Smooth muscle cell (in vitro differentiated cells): Measurements from ENCODE around the gene ADCK1. TPM values are rescaled to one million over a fixed set of nuclear protein-coding genes. Genes with fewer than 3 reads are reported as not detected.

Source experiments
- DNase-seq: peaks from one replicate; lab custom pipeline; 2025; ENCODE audit not compliant: unreplicated experiment; lab: John Stamatoyannopoulos, UW
- H2AFZ ChIP-seq: fragments of 200-600 bp; sonication (generic); 2 replicates; pipeline ENCODE4 v1.6.0; 2016; ENCODE audit warnings: antibody characterized with exemption, low read depth, mild to moderate bottlenecking
- H3F3A ChIP-seq: fragments of 200-600 bp; sonication (generic); 2 replicates; pipeline ENCODE4 v1.6.0; 2017; ENCODE audit warnings: antibody characterized with exemption, low read depth
- H3K27ac ChIP-seq: fragments of 200-600 bp; sonication (generic); 2 replicates; pipeline ENCODE4 v1.5.1; 2016; ENCODE audit warnings: low read depth, mild to moderate bottlenecking
- H3K27me3 ChIP-seq: fragments of 200-600 bp; sonication (generic); 2 replicates; pipeline ENCODE4 v1.6.1; 2016; ENCODE audit warnings: low read depth, mild to moderate bottlenecking
- H3K36me3 ChIP-seq: fragments of 200-600 bp; sonication (generic); 2 replicates; pipeline ENCODE4 v1.5.1; 2016; ENCODE audit warnings: low read depth
- H3K4me1 ChIP-seq: fragments of 200-600 bp; sonication (generic); 2 replicates; pipeline ENCODE4 v1.5.1; 2016; ENCODE audit warnings: low read depth
- H3K4me2 ChIP-seq: fragments of 200-600 bp; sonication (generic); 2 replicates; pipeline ENCODE4 v1.6.0; 2016; ENCODE audit warnings: mild to moderate bottlenecking
- H3K4me3 ChIP-seq: fragments of 200-600 bp; sonication (generic); 2 replicates; pipeline ENCODE4 v1.5.1; 2016; ENCODE audit warnings: mild to moderate bottlenecking
- H3K79me2 ChIP-seq: fragments of 200-600 bp; sonication (generic); 2 replicates; pipeline ENCODE4 v1.6.0; 2016; ENCODE audit warnings: low read depth, mild to moderate bottlenecking
- H3K9ac ChIP-seq: fragments of 200-600 bp; sonication (generic); 2 replicates; pipeline ENCODE4 v1.6.0; 2016; ENCODE audit warnings: low read depth
- H3K9me3 ChIP-seq: fragments of 200-600 bp; sonication (generic); replicated peaks from 2 replicates; pipeline ENCODE4 v1.5.1; 2016; ENCODE audit warnings: low read depth
- H4K20me1 ChIP-seq: fragments of 200-600 bp; sonication (generic); 2 replicates; pipeline ENCODE4 v1.6.0; 2016; ENCODE audit warnings: low read depth
- WGBS: methylation state at CpG from one replicate; pipeline ENCODE4 v1.1.7; 2016; ENCODE audit warnings: low lambda C conversion rate; 5-methylcytosine and 5-hydroxymethylcytosine counted together
- polyA plus RNA-seq: library from polyadenylated mRNA; unstranded; fragments of >200 nt; fragmentation: Nextera tagmentation; extraction: Ambion mirVana; gene quantifications from 2 replicates; pipeline ENCODE4 v1.2.1, GENCODE V29; 2016
- total RNA-seq: library from RNA; depleted of rRNA; stranded (reverse); fragments of >200 nt; gene quantifications from 2 replicates; pipeline ENCODE4 v1.2.3, GENCODE V29; 2014
- TF ChIP-seq, protein P1 (sequence below): fragments of 200-600 bp; sonication (generic); IDR thresholded peaks from 2 replicates; pipeline ENCODE4 v1.5.1; 2017; ENCODE audit warnings: borderline replicate concordance, mild to moderate bottlenecking, antibody characterized with exemption; ENCODE audit not compliant: insufficient read depth, poor library complexity, severe bottlenecking

Gene ADCK1
- total and polyA plus RNA-seq, 2 experiments from 2014 or later: 4.2 to 5.1 TPM

DNA sequence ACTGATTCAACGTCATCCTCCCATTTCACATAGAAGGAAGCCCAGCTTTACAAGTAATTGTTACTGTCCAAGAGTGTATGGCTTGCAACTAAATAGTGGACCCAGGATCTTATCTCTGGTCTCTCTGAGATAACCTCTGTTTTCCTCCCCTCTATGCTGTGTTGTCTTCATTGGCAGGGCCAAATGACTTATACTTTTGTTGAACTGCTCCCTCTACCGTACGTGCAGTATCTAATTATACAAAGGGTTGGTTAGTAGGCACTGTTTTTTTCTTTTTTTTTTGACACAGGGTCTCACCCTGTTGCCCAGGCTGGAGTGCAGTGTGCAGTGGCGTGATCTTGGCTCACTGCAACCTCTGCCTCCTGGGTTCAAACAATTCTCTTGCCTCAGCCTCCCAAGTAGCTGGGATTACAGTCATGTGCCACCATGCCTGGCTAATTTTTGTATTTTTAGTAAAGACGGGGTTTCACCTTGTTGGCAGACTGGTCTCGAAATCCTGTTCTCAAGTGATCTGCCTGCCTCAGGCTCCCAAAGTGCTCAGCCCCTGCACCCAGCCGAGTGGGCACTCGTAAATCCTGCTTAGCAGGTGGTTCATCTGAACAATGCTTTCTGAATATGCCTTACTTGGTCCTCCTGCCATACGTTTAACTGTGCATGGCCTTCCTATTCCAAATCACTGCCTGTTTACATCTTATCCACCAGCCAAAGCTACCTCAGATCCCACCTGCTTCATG lies 162.1 kb downstream of the ADCK1 start:
- Histone ChIP-seq H2AFZ (no peak overlapping the region), H3K79me2 (no peaks in the 10 kb centered on the region), H3K9me3 (no peaks in the 10 kb centered on the region), H3K4me1 (no peaks in the 10 kb centered on the region), H3F3A (no peaks in the 10 kb centered on the region), H4K20me1 (no peaks in the 10 kb centered on the region), H3K9ac (no peak overlapping the region), H3K4me2 (no peak overlapping the region), H3K27me3 (peaks cover 26% of the 10 kb centered on the region), H3K4me3 (no peak overlapping the region), H3K36me3 (no peaks in the 10 kb centered on the region), H3K27ac (no peak overlapping the region)
- TF ChIP-seq, protein P1, sequence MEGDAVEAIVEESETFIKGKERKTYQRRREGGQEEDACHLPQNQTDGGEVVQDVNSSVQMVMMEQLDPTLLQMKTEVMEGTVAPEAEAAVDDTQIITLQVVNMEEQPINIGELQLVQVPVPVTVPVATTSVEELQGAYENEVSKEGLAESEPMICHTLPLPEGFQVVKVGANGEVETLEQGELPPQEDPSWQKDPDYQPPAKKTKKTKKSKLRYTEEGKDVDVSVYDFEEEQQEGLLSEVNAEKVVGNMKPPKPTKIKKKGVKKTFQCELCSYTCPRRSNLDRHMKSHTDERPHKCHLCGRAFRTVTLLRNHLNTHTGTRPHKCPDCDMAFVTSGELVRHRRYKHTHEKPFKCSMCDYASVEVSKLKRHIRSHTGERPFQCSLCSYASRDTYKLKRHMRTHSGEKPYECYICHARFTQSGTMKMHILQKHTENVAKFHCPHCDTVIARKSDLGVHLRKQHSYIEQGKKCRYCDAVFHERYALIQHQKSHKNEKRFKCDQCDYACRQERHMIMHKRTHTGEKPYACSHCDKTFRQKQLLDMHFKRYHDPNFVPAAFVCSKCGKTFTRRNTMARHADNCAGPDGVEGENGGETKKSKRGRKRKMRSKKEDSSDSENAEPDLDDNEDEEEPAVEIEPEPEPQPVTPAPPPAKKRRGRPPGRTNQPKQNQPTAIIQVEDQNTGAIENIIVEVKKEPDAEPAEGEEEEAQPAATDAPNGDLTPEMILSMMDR: no peak
- WGBS: 77% methylated on average over 9 of the region's 9 CpGs
- no peak for DNase-seq

DNA sequence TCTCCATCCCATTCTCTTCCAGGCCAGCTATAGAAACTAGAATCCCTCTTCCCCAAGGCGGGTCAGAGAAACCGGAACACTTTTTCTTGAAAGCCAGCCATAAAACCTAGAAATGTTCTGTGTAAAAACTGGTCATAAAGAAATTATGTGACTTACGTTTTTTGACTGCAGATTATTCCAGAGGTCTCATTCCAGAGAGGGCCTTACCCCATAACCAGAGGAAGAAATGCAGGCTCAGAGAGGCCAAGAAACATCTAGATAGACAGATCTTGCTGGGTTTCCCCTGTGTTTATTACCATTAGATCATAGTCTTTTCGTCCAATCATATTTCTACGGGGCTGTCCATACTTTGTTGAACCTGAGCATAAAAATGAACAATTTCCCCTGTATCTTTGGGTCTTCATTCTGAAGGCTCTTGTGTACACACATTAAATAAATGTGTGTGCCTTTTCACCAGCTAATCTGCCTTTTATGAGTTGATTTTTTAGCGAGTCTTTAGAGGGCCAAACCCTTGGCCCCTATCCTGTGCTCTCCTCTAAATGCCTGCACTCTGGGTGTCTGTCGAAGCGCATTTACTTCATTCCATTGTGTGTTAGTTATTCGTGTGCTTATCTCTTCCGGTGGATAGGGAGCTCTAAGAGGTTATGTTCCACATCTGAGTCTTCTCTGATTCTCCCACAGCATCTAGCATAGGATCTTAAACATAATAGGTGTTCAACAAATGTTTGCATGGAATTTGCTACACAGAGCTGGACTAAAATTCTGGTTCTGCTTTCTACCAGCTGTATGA lies 163.0 kb downstream of the ADCK1 start:
- H2AFZ ChIP-seq: no peak overlapping the region
- H3K4me3 ChIP-seq: no peak overlapping the region
- no peak for DNase-seq
- H4K20me1 ChIP-seq: no peaks in the 10 kb centered on the region
- H3K4me1 ChIP-seq: no peaks in the 10 kb centered on the region
- H3K9me3 ChIP-seq: no peaks in the 10 kb centered on the region
- 78% methylated on average over 10 of the region's 10 CpGs for WGBS
- H3K36me3 ChIP-seq: no peaks in the 10 kb centered on the region
- no peak overlapping the region for H3K9ac ChIP-seq
- TF ChIP-seq, protein P1: no peak
- H3F3A ChIP-seq: no peaks in the 10 kb centered on the region
- H3K4me2 ChIP-seq: no peak overlapping the region
- H3K27ac ChIP-seq: no peak overlapping the region
- peaks cover 34% of the 10 kb centered on the region for H3K27me3 ChIP-seq
- H3K79me2 ChIP-seq: no peaks in the 10 kb centered on the region

DNA sequence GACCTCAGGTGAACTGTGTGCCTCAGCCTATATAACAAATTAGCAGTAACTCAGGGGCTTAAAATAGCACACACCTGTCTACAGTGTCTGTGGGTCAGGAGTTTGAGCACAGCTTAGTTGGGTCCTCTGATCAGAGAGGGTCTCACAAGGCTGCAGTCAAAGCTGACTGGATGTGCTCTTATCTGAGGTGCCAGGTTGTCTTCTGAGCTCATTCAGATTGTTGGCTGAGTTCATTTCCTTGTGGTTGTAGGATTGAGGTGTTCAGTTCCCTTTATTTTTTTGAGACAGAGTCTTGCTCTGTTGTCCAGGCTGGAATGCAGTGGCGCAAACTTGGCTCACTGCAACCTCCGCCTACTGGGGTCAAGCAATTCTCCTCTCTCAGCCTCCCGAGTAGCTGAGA lies 164.7 kb downstream of the ADCK1 start:
- Histone ChIP-seq H3F3A (no peaks in the 10 kb centered on the region), H3K36me3 (no peaks in the 10 kb centered on the region), H3K27ac (no peak overlapping the region), H3K4me1 (no peaks in the 10 kb centered on the region), H4K20me1 (no peaks in the 10 kb centered on the region), H3K79me2 (no peaks in the 10 kb centered on the region), H3K4me3 (no peak overlapping the region), H3K27me3 (peaks cover 34% of the 10 kb centered on the region), H3K9me3 (no peaks in the 10 kb centered on the region), H3K9ac (no peak overlapping the region), H2AFZ (no peak overlapping the region), H3K4me2 (no peak overlapping the region)
- TF ChIP-seq, protein P1: no peak
- no peak for DNase-seq
- WGBS: 97% methylated on average over 3 of the region's 3 CpGs

DNA sequence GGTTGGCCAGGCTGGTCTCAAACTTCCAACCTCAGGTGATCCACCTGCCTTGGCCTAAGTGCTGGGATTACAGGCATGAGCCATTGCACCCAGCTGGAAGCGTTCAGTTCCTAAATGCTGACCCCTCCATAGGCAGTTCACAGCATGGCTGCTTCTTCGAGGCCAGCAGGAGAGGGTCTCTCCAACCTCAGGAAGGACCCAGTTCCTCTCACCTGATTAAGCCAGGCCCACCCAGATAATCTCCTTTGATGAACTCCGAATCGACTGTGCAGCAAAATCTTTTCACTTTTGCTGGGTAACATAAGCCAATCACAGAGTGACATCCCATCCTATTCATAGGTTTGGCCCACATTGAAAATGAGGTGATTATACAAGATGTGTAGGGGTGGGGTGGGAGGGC lies 165.1 kb downstream of the ADCK1 start:
- Histone ChIP-seq H3K27ac (no peak overlapping the region), H3K9me3 (no peaks in the 10 kb centered on the region), H3K4me2 (no peak overlapping the region), H4K20me1 (no peaks in the 10 kb centered on the region), H3K9ac (no peak overlapping the region), H2AFZ (no peak overlapping the region), H3K79me2 (no peaks in the 10 kb centered on the region), H3K4me3 (no peak overlapping the region), H3K4me1 (no peaks in the 10 kb centered on the region), H3K27me3 (peaks cover 34% of the 10 kb centered on the region), H3K36me3 (no peaks in the 10 kb centered on the region), H3F3A (no peaks in the 10 kb centered on the region)
- no peak for DNase-seq
- TF ChIP-seq, protein P1: no peak
- WGBS: 95% methylated on average over 4 of the region's 4 CpGs
